Memory B cell (primary cell): ENCODE results near the gene CFAP20DC.
"Not testable (repeated sequence)": the region's sequence is repeated elsewhere in the genome, so short reads cannot be mapped to it uniquely, and the experiment has no call there.

ENCODE experiments used
- ATAC-seq: fragments of 150-1000 bp; cut with Tn5 transposase; 2 replicates; pipeline ENCODE4 v1.10.0; 2021; ENCODE audit warnings: low read depth, mild to moderate bottlenecking, moderate library complexity
- DNase-seq, 2 donors: peaks; one replicate each; pipeline ENCODE4 v3.0.0; 2022; ENCODE audit warnings: low spot score in 2 of 2
- H3K27ac Mint-ChIP-seq: one replicate; pipeline ENCODE4 v1.8.0; 2022; ENCODE audit warnings: mild to moderate bottlenecking, moderate library complexity, mixed read lengths
- H3K27me3 Mint-ChIP-seq: one replicate; pipeline ENCODE4 v1.8.0; 2022; ENCODE audit warnings: mixed read lengths
- H3K36me3 Mint-ChIP-seq: one replicate; pipeline ENCODE4 v1.8.0; 2022; ENCODE audit warnings: mild to moderate bottlenecking, mixed read lengths
- H3K4me1 Mint-ChIP-seq: one replicate; pipeline ENCODE4 v1.8.0; 2022; ENCODE audit warnings: mixed read lengths
- H3K4me3 Mint-ChIP-seq: one replicate; pipeline ENCODE4 v1.8.0; 2022; ENCODE audit warnings: mild to moderate bottlenecking, moderate library complexity, mixed read lengths
- H3K9me3 Mint-ChIP-seq: one replicate; pipeline ENCODE4 v1.8.0; 2022; ENCODE audit warnings: mixed read lengths

The CFAP20DC gene

GRCh38 chr3:58858126-58858525 is 191.7 kb downstream of the CFAP20DC start:
- Mint-ChIP-seq H3K9me3 (no peaks in the 10 kb centered on the region), H3K4me3 (no peak overlapping the region), H3K27me3 (peaks cover 1% of the 10 kb centered on the region), H3K36me3 (peaks cover 2% of the 10 kb centered on the region), H3K4me1 (peaks cover 5% of the 10 kb centered on the region), H3K27ac (no peak overlapping the region)
- ATAC-seq (no peak), DNase-seq (no peak)

- Mint-ChIP-seq H3K4me3 (no peak overlapping the region), H3K27me3 (no peaks in the 10 kb centered on the region), H3K9me3 (no peaks in the 10 kb centered on the region), H3K36me3 (peaks cover 2% of the 10 kb centered on the region), H3K4me1 (peaks cover 5% of the 10 kb centered on the region), H3K27ac (no peak overlapping the region)
- ATAC-seq: no peak
- no peak for DNase-seq
Observed at GRCh38 chr3:58857402-58857801, 192.4 kb downstream of the CFAP20DC start.

DNA sequence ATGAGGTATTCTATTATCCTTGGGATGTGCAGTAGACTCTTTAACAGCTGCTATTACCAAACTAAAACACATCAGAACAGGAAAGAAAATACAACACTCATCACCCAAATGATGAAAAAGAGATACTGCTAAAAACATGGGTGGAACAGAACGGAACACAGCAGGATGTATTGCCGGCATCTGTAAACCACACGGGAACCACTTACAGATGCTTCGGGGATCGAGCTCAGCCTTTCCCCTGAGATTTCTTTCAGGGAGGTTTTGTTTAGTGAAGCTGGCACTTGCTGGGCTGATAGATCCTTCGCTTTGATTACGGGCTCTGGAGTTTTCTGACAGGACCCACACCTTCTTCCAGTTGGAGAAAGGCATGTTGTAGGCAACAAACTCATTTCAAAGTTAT is 201.0 kb downstream of the CFAP20DC start:
- Mint-ChIP-seq H3K9me3 (no peaks in the 10 kb centered on the region), H3K4me1 (no peaks in the 10 kb centered on the region), H3K27ac (no peak overlapping the region), H3K36me3 (no peaks in the 10 kb centered on the region), H3K4me3 (no peak overlapping the region), H3K27me3 (no peaks in the 10 kb centered on the region)
- DNase-seq (no peak), ATAC-seq (no peak)

DNA sequence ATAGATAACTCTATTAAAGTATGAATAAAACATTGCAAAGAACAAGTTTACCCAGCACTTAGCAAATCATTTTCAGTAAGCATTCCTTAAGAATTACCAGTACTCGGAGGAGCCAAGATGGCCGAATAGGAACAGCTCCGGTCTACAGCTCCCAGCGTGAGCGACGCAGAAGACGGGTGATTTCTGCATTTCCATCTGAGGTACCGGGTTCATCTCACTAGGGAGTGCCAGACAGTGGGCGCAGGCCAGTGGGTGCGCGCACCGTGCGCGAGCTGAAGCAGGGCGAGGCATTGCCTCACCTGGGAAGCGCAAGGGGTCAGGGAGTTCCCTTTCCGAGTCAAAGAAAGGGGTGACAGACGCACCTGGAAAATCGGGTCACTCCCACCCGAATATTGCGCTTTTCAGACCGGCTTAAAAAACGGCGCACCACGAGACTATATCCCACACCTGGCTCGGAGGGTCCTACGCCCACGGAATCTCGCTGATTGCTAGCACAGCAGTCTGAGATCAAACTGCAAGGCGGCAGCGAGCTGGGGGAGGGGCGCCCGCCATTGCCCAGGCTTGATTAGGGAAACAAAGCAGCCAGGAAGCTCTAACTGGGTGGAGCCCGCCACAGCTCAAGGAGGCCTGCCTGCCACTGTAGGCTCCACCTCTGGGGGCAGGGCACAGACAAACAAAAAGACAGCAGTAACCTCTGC is 207.6 kb downstream of the CFAP20DC start:
- not testable (repeated sequence) for H3K27me3 Mint-ChIP-seq, DNase-seq, H3K9me3 Mint-ChIP-seq, H3K4me1 Mint-ChIP-seq, H3K27ac Mint-ChIP-seq, H3K36me3 Mint-ChIP-seq, H3K4me3 Mint-ChIP-seq, ATAC-seq

DNA sequence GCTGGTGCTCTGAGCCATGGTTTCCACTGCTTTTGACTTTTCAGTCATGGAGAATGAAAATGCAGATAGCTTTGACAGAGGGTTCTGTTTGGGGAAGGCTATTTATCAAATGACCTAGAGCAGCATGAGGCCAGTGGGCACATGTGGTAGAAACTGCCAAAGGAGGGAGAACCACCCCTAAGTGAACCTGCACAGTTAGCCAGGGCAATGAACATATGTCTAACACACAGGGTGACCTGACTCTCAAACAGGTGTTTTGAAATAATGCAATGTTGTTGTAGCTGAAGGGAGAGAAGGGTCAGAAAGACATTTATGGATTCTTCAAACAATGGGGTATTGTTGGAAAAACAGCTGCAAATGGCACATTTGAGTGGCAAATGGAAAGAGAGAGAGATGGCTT is 208.9 kb downstream of the CFAP20DC start:
- DNase-seq (no peak), ATAC-seq (no peak)
- no peak overlapping the region for H3K4me3 Mint-ChIP-seq
- H3K36me3 Mint-ChIP-seq: no peaks in the 10 kb centered on the region
- H3K27ac Mint-ChIP-seq: no peak overlapping the region
- H3K9me3 Mint-ChIP-seq: no peaks in the 10 kb centered on the region
- H3K4me1 Mint-ChIP-seq: no peaks in the 10 kb centered on the region
- H3K27me3 Mint-ChIP-seq: peaks cover 1% of the 10 kb centered on the region

DNA sequence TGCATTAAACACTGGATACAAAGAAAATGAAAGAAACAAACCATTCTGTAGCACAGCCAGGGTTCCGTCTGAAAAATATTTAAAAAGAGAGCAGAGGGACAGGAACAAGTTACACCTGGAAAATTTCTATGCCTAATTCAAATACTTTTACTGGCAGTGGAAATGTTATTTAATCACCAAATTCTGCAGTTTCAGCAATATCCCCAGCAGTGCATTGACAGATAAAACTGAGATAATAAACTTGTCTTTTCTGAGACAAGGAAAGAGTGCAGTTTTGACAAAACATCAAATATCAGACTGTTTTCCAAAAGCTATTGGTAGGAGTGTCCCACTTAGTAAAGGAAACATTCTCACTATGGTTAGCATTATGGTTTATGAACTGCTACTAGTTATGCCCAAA is 209.9 kb downstream of the CFAP20DC start:
- H3K27me3 Mint-ChIP-seq: peaks cover 1% of the 10 kb centered on the region
- H3K4me3 Mint-ChIP-seq: no peak overlapping the region
- H3K27ac Mint-ChIP-seq: no peak overlapping the region
- no peak for ATAC-seq
- no peaks in the 10 kb centered on the region for H3K9me3 Mint-ChIP-seq
- DNase-seq: no peak
- no peaks in the 10 kb centered on the region for H3K36me3 Mint-ChIP-seq
- no peaks in the 10 kb centered on the region for H3K4me1 Mint-ChIP-seq

GRCh38 chr3:58839187-58839586 is 210.6 kb downstream of the CFAP20DC start:
- Mint-ChIP-seq H3K9me3 (no peaks in the 10 kb centered on the region), H3K27me3 (peaks cover 1% of the 10 kb centered on the region), H3K27ac (no peak overlapping the region), H3K4me3 (no peak overlapping the region), H3K36me3 (no peaks in the 10 kb centered on the region), H3K4me1 (no peaks in the 10 kb centered on the region)
- no peak for ATAC-seq
- no peak for DNase-seq

- no peak overlapping the region for H3K27ac Mint-ChIP-seq
- DNase-seq: no peak
- no peak for ATAC-seq
- H3K27me3 Mint-ChIP-seq: peaks cover 1% of the 10 kb centered on the region
- H3K4me1 Mint-ChIP-seq: no peaks in the 10 kb centered on the region
- H3K9me3 Mint-ChIP-seq: no peaks in the 10 kb centered on the region
- H3K36me3 Mint-ChIP-seq: no peaks in the 10 kb centered on the region
- no peak overlapping the region for H3K4me3 Mint-ChIP-seq
Observed at GRCh38 chr3:58837856-58838255, 212.0 kb downstream of the CFAP20DC start.

DNA sequence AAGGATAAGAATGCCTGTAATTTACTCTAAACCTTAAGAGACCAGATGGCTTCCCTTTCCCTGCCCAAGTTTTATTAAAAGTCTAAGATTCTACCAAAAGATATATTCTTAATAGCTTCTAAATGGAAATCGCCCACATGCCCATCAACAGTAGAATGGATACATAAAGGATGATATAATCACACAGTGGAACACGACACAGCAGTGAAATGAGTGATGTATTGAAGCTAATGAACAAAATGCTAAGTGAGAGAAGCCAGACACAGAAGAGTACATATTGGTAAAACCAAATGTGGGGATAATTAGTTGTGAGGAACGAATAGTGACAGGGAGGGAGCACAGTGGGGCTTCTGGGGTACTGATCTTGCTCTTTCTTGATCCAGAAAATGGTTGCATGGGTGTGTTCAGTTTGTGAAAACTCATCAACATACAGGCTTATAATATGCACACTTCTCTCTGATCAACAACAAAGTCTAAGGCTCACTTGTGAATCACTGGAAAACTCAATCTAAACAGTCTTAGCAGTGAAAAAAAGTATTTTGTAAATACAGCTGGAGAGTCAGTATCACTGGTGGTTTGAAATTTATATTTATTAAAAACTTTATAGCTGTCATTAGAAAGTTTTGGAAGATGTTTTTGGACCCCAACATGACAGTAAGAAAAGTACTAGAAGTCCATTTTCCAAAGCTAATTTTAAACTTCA is 212.5 kb downstream of the CFAP20DC start:
- H3K4me1 Mint-ChIP-seq: no peaks in the 10 kb centered on the region
- ATAC-seq (no peak), DNase-seq (no peak)
- no peaks in the 10 kb centered on the region for H3K9me3 Mint-ChIP-seq
- no peaks in the 10 kb centered on the region for H3K36me3 Mint-ChIP-seq
- H3K4me3 Mint-ChIP-seq: no peak overlapping the region
- peaks cover 1% of the 10 kb centered on the region for H3K27me3 Mint-ChIP-seq
- no peak overlapping the region for H3K27ac Mint-ChIP-seq

- H3K27me3 Mint-ChIP-seq: peaks cover 1% of the 10 kb centered on the region
- ATAC-seq (no peak), DNase-seq (no peak)
- no peak overlapping the region for H3K4me3 Mint-ChIP-seq
- H3K4me1 Mint-ChIP-seq: no peaks in the 10 kb centered on the region
- H3K9me3 Mint-ChIP-seq: no peaks in the 10 kb centered on the region
- no peaks in the 10 kb centered on the region for H3K36me3 Mint-ChIP-seq
- H3K27ac Mint-ChIP-seq: no peak overlapping the region
Observed at GRCh38 chr3:58835086-58835485, 214.7 kb downstream of the CFAP20DC start.

DNA sequence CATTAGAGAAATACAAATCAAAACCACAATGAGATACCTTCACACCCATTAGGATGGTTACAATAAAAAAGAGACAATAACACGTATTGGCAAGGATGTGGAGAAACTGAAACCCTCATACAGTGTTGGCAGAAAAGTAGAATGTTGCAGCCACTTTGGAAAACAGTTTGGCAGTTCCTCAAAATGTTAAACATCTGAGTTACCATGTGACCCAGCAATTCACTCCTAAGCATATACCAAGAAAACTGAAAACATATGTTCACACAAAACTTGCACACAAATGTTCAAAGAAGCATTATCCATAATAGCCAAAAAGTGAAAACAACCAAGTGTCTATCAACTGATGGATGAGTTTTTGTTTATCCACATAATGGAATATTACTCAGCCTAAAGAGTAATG is 216.3 kb downstream of the CFAP20DC start:
- ATAC-seq: no peak
- H3K4me3 Mint-ChIP-seq: no peak overlapping the region
- no peak overlapping the region for H3K27ac Mint-ChIP-seq

DNA sequence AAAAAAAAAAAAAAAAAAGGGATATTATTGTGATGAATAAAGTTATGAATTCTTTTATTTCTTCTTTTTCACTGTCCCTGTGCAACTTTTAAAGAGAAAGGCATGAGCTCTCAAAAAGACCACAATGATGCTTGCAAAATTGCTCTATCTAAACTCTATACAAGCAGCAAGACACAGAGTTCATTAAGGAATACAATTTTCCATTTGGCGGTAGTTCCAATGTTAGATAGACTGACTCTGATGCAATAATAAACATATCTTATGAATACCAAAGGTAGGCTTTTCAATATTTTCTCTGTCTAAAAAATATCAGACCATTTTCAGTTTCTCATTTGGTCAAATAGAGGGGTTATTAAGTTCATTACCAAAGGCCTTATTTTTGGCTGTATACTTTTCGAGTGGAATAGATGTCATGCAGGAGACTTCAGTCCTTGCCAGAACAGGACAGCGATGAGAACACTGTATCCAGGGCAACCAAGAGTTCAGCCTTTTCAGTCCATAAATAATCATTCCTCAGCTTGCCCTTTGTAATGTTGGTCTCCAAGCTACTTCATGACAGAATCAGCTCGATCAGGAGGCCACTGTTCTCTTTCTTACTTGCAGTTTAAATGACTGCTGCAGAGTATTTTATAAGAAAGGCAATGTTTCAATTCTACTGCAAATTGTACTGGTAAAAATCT is 220.4 kb downstream of the CFAP20DC start:
- ATAC-seq (no peak), DNase-seq (no peak)
- no peaks in the 10 kb centered on the region for H3K9me3 Mint-ChIP-seq
- H3K27ac Mint-ChIP-seq: no peak overlapping the region
- no peaks in the 10 kb centered on the region for H3K36me3 Mint-ChIP-seq
- no peak overlapping the region for H3K4me3 Mint-ChIP-seq
- H3K27me3 Mint-ChIP-seq: no peaks in the 10 kb centered on the region
- no peaks in the 10 kb centered on the region for H3K4me1 Mint-ChIP-seq

More for the DNA sequence above, 216.3 kb downstream of the CFAP20DC start:
- Mint-ChIP-seq H3K27me3 (peaks cover 1% of the 10 kb centered on the region), H3K4me1 (no peaks in the 10 kb centered on the region), H3K9me3 (no peaks in the 10 kb centered on the region), H3K36me3 (no peaks in the 10 kb centered on the region)
- no peak for DNase-seq

- Mint-ChIP-seq H3K27ac (no peak overlapping the region), H3K36me3 (no peaks in the 10 kb centered on the region), H3K27me3 (no peaks in the 10 kb centered on the region), H3K4me1 (no peaks in the 10 kb centered on the region), H3K9me3 (no peaks in the 10 kb centered on the region), H3K4me3 (no peak overlapping the region)
- DNase-seq (no peak), ATAC-seq (no peak)
Observed at GRCh38 chr3:58824777-58825176, 225.0 kb downstream of the CFAP20DC start.

- H3K27me3 Mint-ChIP-seq: no peaks in the 10 kb centered on the region
- ATAC-seq (no peak), DNase-seq (peak in 1 of 2 donors; percentile 16)
- H3K36me3 Mint-ChIP-seq: no peaks in the 10 kb centered on the region
- no peak overlapping the region for H3K4me3 Mint-ChIP-seq
- no peak overlapping the region for H3K27ac Mint-ChIP-seq
- H3K9me3 Mint-ChIP-seq: no peaks in the 10 kb centered on the region
- H3K4me1 Mint-ChIP-seq: no peaks in the 10 kb centered on the region
Observed at GRCh38 chr3:58824285-58824684, 225.5 kb downstream of the CFAP20DC start.
